GM18526 (cell line): Measurements from ENCODE around the gene DDX42.

Experiments used
- POLR2A ChIP-seq: IDR thresholded peaks from 3 replicates; pipeline ENCODE4 v1.6.1; 2011; ENCODE audit not compliant: insufficient read length; ENCODE audit errors: extremely low read depth

DDX42 gene, protein sequence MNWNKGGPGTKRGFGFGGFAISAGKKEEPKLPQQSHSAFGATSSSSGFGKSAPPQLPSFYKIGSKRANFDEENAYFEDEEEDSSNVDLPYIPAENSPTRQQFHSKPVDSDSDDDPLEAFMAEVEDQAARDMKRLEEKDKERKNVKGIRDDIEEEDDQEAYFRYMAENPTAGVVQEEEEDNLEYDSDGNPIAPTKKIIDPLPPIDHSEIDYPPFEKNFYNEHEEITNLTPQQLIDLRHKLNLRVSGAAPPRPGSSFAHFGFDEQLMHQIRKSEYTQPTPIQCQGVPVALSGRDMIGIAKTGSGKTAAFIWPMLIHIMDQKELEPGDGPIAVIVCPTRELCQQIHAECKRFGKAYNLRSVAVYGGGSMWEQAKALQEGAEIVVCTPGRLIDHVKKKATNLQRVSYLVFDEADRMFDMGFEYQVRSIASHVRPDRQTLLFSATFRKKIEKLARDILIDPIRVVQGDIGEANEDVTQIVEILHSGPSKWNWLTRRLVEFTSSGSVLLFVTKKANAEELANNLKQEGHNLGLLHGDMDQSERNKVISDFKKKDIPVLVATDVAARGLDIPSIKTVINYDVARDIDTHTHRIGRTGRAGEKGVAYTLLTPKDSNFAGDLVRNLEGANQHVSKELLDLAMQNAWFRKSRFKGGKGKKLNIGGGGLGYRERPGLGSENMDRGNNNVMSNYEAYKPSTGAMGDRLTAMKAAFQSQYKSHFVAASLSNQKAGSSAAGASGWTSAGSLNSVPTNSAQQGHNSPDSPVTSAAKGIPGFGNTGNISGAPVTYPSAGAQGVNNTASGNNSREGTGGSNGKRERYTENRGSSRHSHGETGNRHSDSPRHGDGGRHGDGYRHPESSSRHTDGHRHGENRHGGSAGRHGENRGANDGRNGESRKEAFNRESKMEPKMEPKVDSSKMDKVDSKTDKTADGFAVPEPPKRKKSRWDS

DNA sequence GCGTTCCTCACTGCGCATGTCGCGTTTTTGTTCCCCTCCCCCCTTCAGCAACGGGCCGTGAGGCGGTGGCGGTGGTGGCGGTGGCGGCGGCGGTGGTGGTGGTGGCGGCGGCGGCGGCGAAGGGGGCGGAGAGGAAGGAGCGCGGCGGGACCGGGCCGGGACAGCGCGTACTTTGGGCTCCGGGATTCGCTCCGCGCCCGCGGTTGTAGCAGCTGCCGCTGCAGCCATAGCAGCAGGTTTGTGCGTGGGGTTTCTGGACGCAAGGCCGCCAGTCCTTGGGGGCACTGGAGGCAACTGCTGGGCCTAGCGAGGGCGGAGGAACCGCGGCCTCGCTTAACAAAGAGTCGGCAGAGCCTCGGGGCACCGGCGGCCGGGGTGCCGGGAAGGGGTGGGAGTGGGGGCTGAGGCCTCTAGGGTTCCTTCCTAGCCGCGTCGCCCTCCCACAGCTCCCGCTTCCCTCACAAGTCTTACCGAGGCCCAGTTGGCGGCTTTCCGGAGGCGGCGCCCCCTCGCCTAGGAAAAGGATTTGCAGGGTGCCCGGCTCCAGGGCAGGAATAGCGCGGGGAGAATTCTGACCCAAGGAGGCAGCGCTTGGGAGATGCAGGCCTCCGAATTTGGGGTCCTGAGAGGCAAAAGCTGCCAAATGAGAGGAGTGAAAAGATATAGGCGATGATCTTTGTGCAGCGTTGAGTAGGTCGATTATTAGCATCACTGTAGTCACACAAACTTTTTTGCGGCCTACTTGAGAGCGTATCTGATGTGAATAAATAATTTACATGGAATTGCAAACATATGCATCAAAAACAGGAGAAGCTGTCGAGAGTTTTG is at the start of gene DDX42:
DDX42 (plus strand) TSS at position 30 of the 828 bp plus-strand sequence. CDS start 12,880 bp downstream, outside the sequence.
- TF ChIP-seq POLR2A, result no peak

- TF ChIP-seq POLR2A, result no peak
These were observed 38.3 kb upstream of the DDX42 start for GRCh38 chr17:63735691-63736090.

GRCh38 chr17:63740464-63741142 is 33.4 kb upstream of the DDX42 start:
- no peak for TF ChIP-seq POLR2A

GRCh38 chr17:63741143-63741407 is 32.9 kb upstream of the DDX42 start:
- TF ChIP-seq POLR2A, result no peak

DNA sequence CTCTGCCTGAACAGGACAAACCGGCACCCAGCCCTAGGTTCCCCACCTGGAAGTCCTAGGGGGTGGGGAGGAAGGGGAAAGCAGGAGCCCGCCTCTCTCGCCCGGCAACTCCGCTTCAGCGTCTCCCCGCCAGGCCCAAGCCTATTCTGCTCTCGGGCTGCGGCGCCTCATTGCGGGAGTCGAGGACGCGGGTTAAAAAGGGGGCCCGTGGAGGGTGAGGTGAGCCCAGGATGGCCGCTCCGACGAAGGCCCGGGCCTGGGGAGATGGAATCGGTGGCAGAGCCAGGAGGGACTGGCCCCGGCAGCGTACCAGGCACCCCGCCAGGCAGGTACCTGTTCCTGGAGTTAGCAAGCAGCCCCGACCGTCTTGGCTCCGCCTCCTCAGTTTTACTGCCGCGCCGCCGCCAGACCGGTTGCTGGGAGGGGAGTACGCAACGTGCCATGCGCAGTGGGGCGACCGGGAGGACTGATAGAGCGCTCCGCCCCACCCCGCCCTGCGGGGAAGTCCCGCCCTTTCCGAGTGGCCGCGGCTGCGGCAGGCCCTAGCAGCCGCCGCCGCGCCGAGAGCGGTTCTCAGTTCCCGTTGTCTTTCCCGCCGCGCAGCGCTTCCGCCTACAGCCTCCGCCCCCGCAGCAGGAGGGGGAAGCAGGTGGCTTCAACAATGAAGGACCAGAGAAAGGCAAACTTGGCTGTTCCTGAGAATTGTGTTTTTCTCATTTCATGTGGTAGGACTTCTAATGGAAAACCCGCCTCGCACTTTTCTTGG is 32.4 kb upstream of the DDX42 start, which contains the start of gene STRADA:
STRADA (minus strand) TSS at position 392 of the 766 bp plus-strand sequence. CDS start 13,430 bp downstream, outside the sequence.
- peak; percentile 96 for TF ChIP-seq POLR2A

DNA sequence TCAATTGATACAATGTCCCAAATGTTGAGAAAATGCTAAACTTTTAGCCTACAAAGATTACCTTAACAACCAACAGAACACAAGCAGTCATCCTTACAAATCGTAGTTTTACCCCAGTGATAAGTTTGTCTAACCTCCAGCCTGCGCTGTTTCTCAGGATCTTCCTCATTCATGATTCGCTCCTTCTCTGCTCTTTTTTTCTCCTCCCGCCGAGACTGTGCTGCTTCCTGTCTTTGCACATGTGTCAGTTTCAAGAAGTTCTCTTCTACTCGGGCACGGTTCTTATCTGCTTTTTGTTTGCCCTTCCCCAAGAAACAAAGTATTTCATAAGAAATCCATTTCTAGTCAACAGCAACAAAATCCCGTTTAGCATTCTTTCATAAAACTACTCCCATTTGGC is 22.2 kb upstream of the DDX42 start:
- no peak for TF ChIP-seq POLR2A

DNA sequence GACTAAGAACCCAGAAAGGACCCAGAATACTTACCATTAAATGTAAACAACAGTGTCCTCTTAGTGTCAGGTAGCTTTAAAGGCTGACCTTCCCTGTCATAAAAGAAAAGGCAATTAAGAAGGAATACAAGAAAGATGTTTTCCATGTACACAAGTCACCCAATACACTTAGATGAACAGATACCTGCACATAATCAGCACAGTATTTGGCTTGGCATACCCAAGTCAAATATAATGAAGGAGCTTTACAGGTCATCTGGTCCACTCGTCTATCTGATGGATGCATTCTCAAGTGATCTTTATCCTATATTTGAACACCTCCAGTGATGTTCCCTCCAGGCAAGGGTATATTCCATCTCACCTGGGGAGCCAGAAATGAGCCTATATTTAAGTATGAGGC is 21.3 kb upstream of the DDX42 start:
- TF ChIP-seq POLR2A, result no peak

- no peak for TF ChIP-seq POLR2A
These were observed 20.8 kb upstream of the DDX42 start for GRCh38 chr17:63753215-63753614.

DNA sequence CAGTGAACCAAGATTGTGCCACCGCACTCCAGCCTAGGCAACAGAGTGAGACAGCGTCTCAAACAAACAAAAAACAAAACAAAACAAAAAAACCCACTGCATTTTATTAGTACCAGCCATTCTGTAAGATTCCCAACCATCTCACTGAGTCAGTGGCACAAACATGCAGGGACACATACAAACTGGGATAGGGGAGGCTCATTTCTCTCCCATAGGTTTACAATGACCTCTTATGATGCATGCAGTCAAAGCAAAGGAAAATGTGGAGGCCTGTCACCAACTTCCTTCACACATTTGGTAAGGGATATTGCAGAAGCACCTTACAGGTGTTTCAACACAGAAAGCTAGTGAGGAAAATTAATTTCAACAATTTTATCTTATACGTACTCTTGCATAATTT is 19.9 kb upstream of the DDX42 start:
- no peak for TF ChIP-seq POLR2A

GRCh38 chr17:63758428-63758827 is 15.5 kb upstream of the DDX42 start:
- TF ChIP-seq POLR2A, result no peak

DNA sequence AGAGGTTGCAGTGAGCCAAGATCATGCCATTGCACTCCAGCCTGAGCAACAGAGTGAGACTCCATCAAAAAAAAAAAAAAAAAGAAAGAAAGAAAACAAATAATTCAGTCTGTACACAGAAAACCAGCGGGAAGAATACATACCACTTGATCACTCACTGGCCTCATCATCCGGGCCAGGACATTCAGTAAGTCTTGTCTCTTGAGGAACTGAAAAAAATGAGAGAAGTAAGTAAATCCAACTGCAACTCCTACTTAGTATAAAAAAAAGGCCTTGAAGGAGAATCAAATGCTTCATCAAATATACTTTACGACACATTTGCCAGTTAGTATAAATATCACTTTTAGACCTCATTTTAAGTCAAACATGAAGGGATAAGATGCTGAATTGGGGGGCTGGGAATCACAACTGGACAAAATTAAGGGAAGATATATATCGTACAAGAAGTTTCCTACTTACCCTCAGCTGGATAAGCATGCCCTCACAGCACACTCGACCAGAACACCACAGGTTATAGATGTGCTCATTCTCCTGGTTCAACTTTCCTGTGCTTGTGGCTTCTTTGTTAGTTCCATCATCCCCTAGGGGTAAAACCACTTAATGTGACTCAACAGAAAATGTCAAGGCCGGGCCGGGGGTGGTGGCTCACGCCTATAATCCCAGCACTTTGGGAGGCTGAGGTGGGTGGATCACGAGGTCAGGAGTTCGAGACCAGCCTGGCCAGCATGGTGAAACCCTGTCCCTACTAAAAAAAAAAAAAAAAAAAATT is 13.0 kb upstream of the DDX42 start:
- TF ChIP-seq POLR2A, result no peak

DNA sequence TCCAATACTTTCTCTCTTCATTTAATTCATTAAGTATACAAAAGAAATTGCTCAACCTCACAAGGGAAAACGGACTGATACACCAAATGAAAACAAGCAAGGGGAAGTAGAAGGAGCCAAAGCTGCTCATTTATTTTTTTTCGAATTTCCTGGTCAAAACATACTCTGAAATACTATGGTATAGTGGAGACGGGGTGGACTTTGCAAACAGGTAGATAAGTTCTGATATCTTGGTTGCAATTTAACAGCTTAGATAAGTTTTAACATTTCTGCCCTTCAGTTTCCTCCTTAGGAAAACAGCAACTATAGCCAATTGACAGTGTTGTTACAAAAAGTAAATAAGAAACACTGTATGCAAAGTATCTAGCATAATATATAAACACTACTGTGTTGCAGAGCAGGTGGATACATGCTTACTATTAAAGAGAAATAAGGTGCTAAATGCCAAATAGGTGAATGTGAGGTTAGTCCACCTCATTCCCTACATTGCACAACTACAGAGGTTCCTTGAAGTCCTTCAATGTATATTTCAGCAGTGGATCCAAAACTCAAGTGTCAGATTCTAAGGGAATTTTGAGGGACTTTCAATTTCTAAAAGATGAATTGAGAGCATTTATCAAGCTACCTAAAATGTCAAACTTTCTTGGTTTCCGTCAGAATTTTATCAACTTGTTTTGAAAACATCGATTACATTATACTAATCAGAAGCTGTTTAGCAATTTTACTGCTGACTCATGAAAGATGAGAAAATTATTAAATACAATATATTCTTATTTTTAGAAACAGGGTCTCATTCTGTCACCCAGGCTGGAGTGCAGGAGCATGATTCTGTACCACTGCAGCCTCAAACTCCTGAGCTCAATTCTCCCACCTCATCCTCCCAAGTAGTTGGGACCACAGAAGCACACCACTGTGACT is 11.6 kb upstream of the DDX42 start:
- no peak for TF ChIP-seq POLR2A
